Measurements from ENCODE around the gene ZNF322.

The ZNF322 gene

GRCh38 chr6:26588965-26589364, 70.6 kb downstream of the ZNF322 start:
- no peak for DNase-seq

Data from C1 segment of cervical spinal cord (tissue), 14 donors.